Activated naive CD4-positive, alpha-beta T cell treated with Interleukin-2 at 50 U/mL for 16 hours (primary cell): Measurements from ENCODE around the gene CEP57.

Experiments used
- DNase-seq: peaks from one replicate; pipeline ENCODE4 v3.0.0-alpha.2; 2020

CEP57 gene

DNA sequence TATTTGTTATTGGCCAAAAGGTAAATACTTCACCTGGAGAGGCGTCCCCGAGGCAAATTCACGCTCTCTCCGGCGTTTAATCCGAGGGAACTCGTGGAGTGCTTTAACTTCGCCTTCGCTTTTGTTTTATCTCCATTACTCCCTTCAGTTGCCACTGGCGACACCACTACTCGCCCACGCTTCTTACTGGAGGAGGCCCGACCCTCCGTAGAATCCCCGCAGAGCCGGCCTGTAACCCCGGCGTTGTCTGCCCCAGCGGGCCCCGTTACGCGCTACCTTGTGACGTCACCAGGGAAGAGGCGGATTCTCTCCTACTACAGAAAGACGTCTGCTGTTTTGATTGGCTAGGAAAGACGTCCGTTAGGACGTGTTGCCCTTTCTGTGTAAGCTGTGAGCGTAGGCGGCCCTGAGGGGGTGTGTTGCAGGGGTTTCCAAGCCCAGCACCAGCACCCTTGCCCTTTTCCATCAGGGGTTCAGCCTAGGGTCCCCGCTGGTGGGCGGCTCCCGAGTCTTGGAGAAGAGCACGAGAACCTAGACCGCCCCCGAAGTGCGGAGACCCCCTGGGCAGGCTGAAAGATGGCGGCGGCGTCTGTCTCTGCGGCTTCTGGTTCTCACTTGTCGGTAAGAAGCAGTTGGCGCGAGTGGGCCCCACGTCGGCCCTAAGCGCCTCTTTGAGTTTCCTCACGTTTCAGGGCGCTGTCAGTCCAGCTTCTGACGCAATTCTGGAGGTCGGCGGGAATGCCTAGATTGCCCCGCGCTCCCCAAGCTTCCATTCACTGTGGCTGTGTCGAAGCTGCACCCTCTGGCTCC lies at the start of gene CEP57:
TSS of gene CEP57 (plus strand) at position 376 of the 810 bp plus-strand sequence. CDS start at position 577, 201 bp downstream.
- peak; percentile 95 for DNase-seq

GRCh38 chr11:95750101-95750500 lies 40.2 kb upstream of the CEP57 start:
- no peak for DNase-seq

GRCh38 chr11:95751515-95751914 lies 38.8 kb upstream of the CEP57 start:
- no peak for DNase-seq

DNA sequence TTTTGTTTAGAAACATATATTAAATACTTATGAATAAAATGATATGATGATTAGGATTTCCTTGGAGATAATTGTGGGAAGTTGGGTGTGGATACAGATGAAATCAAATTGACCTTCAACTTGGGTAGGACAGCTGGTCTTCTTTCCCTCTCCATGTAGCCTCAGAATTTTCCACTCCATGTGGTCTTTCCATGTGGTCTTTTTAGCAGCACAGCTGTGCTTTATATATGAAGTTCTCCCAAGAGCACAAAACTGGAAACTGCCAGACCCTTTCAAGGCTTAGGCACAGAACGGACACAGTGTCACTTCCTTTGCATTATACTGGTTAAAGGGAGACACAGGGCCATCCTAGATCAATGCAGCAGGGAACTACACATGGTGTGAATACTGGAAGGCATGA lies 29.4 kb upstream of the CEP57 start:
- no peak for DNase-seq

DNA sequence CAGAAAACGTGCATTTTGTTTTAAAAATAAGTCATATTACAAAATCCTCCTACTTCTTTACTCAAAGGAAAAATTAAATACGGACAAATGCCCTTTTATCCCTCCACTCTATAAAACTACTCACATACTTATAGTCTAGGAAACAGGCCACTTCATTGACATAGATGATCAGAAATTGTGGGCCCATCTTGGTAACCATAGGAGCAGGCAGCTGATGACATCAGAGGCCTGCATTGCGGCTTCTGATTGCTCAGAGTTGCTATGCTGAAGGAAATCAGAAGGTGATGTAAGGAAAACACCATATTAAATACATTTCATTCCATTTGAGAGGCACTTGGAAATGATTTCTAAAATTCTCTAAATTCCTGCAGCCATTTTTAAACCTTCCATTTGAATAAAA lies 27.8 kb upstream of the CEP57 start:
- DNase-seq: no peak

DNA sequence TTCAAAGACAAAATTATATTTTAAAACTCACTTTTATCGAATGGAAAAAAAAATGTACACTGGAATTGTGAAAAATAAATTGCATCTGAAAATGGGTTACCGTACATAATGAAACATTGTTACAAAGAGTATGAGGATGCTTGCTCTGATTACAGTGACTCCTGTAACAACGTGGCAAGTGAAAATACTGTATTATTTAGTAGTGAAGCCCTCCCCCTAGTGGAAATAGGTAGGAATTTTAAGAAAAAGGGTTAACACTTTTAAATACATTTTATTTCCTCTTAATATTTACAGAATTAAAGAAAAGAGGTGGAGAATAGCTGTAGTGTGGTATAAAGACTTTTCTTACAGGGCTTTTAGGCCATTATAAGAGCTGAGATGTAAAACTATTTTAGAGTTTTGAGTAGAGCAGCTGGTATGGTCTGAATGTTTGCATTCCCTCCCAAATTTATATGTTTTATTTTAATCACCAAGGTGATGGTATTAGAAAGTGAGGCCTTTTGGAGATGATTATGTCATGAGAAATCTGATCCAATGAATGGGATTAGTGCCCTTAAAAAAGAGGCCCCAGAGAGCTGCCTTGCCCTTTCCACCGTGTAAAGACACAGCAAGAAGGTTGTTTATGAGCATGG lies 25.9 kb upstream of the CEP57 start:
- DNase-seq: no peak

- DNase-seq: no peak
Measured at GRCh38 chr11:95766701-95767100, 23.6 kb upstream of the CEP57 start.

DNA sequence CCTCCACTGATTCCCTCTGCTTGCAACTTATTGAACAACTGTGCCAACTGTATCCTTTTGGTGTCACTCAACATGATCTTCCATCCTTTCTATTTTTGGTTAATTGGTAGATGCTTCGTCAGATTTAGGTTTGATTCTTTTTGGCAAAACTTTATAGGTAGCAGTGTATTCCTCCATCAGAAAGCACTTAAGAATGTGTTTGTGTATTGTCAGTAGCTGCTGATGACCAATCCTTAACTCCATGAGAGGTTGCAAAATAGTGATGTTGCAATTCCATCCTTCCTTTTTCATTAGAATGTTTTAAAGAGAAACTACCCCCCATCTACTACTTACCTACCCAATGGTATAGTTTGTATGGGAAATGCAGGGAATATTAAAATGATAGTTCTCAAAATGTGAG lies 22.8 kb upstream of the CEP57 start:
- no peak for DNase-seq

- DNase-seq: no peak
Measured at GRCh38 chr11:95768521-95768920, 21.8 kb upstream of the CEP57 start.

GRCh38 chr11:95776859-95777258 lies 13.4 kb upstream of the CEP57 start:
- DNase-seq: no peak

DNA sequence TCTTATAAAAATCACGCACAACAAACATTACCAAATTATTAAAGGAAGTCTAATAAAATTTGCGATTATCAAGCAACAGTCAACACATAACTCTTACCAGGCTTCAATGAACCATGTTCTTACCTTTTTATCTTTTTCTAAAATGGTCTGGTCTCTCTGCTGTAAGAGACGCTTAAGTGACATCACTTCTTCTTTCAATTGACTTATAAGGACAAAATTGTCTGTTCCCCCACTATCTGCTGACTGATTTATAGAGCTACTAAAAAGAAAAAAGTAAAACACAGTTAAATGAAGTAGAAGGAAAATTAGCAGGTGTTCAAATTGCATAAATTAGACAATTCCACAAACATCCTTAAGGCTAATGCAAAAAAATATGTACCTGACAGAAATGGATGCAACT lies 11.6 kb upstream of the CEP57 start:
- no peak for DNase-seq

DNA sequence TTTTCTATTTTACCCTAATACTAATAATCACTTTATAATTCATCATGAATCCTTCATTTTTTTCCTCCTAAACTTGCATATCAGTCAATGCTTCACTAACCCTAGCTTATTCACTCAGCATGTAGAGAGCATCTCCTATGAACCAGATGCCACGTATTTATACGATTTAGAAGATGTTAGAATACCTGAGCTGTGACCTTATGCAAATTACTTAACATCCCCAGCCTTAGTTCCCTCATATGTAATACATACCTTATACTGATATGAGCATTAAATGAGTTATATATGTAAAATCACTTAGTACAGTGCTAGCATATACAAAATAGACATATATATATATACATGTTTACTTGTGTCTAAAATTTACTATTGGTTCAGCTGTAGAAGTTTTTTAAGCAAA lies 9.8 kb upstream of the CEP57 start:
- DNase-seq: no peak

- DNase-seq: peak; percentile 32
Measured at GRCh38 chr11:95788921-95789505, 1.3 kb upstream of the CEP57 start.

DNA sequence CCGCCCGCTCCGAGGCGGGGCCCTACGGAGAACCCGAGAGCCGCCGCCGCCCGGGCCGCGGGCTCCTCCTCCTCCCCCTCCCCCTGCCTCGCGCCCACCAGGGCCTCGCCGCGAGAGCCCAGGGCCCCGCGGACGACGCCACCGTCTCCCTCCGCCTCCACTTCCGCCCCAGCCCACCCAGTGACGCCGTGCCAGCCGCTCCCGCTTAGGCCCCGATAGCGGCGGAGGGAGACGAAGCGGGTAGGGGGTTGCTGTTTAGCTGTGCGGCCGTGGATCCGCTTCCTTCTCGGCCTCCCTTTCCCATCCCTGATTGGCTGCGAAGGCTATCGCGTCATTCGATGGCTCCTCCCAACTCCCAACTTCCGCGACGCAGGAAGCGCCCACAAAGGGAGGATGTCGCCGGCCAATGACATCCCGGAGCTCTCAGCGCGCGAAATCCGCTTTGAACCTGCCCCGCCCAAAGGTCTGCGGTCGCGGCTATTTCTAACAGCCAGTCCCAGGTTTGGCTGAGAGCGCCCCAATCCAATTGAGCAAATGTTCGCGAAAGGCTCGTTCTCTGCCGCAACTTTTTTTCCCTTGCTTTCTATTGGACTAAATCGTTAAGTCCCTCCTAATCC lies 684 bp upstream of the CEP57 start, which contains the start of gene FAM76B:
TSS of gene FAM76B (minus strand) at position 277 of the 617 bp plus-strand sequence. CDS start 304 bp downstream, outside the sequence.
- peak; percentile 95 for DNase-seq

DNA sequence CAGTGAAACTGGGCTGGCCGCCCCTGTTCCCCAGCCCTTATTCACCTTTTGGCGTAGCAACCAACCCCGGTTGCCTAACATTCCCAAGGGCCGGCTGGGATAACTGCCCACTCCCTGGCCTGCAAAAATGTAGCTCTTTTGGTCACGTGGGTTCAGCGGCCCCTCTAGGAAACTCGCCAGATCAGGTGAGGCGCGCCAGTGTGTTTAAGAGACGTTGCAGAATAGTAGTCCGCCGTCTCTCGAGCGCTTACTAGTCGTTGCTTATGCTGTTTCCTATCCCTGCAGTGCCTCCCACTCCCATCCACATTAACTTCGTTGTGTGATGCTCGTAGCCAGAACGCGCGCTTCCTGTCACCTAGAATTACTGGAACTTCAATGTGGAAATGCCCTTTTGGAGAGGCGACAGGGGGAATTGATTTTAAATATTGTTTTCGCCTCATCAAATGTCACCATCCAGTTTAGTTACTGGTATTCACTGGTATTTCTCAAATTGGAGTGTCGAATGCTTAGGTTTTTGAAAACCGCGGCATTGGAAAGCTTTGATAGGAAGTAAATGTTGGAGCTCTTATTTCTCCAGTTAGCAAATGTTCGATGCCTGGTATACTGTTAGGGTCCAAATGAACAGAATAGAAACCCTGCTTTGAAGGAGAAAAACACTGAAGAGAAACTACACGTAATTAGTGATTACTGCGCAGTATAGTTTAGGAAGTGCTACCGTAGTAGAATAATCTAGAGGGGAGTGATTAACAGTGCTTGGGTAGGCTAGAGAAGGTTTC lies 823 bp downstream of the CEP57 start:
- peak; percentile 51 for DNase-seq

DNA sequence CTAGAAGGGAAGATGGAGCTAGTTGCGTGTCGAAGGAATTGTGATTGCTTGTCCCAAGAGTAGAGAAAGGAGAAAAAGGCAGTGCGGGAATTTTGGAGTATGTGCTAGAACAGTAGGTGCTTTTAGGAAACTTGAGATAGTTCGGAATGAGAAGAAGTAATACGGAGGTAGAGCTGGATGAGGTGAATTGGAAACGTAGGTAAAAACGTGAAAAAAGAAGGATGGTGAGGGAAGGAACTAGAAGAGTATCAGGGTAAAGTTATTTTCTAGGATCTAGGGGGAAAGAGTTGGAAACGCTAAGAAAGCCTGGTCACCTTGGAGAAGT lies 1.4 kb downstream of the CEP57 start:
- DNase-seq: no peak

DNA sequence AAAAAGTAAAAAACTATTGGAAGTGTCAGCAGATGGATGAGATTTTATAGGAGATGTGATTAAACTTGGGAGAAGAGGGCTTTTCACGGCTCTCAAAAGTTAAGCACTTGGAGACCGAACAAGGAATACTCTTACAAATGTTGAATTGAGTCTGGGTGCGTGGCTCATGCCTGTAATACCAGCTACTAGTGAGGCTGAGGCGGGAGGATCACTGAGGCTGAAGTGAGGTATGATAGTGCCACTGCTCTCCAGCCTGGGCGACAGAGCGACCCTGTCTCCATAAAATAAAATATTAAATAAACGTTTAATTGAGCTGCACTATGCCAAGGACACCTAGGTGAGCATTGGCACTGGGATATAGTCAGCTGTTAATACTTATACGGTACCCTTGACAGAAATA lies 1.9 kb downstream of the CEP57 start:
- no peak for DNase-seq

- no peak for DNase-seq
Measured at GRCh38 chr11:95792700-95793099, 2.4 kb downstream of the CEP57 start.

DNA sequence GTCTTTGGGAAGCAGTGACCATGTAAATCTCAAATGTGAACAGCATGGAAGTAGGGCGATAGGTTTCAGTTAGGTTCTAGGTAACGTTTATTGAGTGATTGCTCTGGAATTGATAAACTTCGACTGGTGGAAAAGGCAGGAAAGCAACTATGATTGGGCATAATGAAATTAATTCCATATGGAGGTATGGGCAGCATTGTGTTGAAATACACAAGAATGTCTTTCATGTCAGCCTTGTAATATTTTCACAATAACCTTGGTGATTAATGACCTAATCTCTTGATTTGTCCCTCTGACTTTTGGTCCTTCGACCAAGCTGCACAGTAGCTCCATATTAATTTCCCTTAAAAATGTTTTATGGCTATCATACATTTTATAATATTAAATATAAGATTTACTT lies 2.8 kb downstream of the CEP57 start:
- DNase-seq: no peak

GRCh38 chr11:95794086-95794485 lies 3.8 kb downstream of the CEP57 start:
- no peak for DNase-seq

GRCh38 chr11:95795627-95796295 lies 5.5 kb downstream of the CEP57 start:
- no peak for DNase-seq

DNA sequence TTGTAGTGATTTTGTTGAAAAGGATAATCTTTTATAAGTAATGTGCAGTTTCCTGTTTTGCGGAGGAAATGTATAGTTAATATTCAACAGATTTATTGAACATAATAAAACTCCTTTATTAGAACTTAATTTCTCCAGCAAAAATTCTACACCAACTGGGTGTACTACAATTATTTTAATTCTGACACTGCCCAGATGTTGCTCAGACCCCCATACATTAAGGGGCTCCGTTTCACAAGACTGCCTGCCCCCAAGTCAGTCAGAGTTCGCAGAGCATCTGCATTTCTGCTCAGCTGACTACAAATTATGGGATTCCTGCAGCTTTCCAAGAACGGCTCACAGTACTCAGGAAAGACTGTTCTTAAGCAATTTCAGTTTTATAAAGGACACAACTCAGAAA lies 6.2 kb downstream of the CEP57 start:
- DNase-seq: no peak
